ENCODE measurements around the gene ZMPSTE24.
A peak's percentile ranks its signal among the peaks of the same experiment; 100 is the strongest.
"Not testable (repeated sequence)": the region's sequence is repeated elsewhere in the genome, so short reads cannot be mapped to it uniquely, and the experiment has no call there.

The ZMPSTE24 gene

DNA sequence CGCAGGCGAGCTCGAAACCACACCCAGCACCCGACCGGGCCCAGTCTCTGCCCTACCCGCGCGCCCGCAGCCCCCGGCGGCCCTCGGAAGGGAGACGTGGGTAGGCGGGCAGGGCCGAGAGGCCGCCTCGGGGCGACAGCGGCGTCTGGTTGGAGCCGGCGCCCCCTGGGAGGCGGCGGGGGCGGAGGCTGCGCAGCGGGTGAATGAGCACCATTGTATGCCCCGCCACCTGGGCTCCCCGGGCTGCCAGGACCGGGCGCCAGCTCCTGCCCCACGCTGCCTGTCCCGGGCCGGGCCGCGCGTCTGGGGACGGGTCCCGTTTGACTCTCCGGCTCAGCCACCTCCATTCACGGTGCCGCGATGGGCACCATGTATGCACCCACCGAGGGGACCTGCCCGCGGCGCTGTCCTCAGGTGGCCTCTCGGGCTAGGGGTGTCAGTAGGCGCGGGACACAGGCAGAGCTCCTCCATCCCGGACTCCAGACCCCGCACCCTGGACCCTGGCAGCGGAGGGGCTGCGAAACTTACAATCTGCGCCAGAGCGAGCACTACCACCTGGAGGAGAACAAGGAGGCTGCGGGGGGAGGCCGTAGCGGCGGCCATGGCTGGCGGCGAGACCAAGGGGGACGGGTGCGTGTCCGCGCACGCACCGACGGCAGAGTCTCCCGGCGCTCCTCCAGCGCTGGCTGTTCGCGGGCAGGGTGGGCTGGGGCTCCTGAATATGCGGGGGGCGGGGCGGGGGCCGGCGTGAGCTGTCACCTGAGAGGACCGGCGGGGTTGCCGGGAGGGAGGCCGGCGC is 58.8 kb downstream of the ZMPSTE24 start, which contains the start of gene COL9A2:
Gene COL9A2 (minus strand): TSS at position 692 of the 799 bp plus-strand sequence. CDS start 89 bp downstream, at position 603.
- Histone ChIP-seq H3K27ac (ENCODE audit: low read depth, low read length) (no peak within 1 kb of the TSS), H3K36me3 (ENCODE audit: control insufficient read depth in 1 of 2, insufficient read depth in 2 of 2, low read length in 2 of 2) (no peaks in the 10 kb centered on the region), H3K4me3 (ENCODE audit: low read depth in 1 of 2, low read length in 2 of 2) (peak within 1 kb of the TSS; percentile 68 to 72), H3K27me3 (ENCODE audit: control insufficient read depth in 1 of 2, insufficient read depth in 2 of 2, low read length in 2 of 2) (peaks cover 32 to 33% of the 10 kb centered on the region in 2 donors), H3K9ac (ENCODE audit: low read depth in 1 of 2, low read length in 2 of 2) (peak within 1 kb of the TSS in 1 of 2 donors; percentile 38), H3K4me1 (ENCODE audit: control insufficient read depth in 1 of 2, insufficient read depth in 2 of 2, low read length in 2 of 2) (peaks cover 20 to 24% of the 10 kb centered on the region in 2 donors), H3K9me3 (ENCODE audit: control insufficient read depth in 1 of 2, low read length in 2 of 2) (no peaks in the 10 kb centered on the region)

- H3K27me3 ChIP-seq (ENCODE audit: control insufficient read depth in 1 of 2, insufficient read depth in 2 of 2, low read length in 2 of 2): peaks cover 32 to 33% of the 10 kb centered on the region in 2 donors
Observed at GRCh38 chr1:40317394-40318074, 59.5 kb downstream of the ZMPSTE24 start.

GRCh38 chr1:40318476-40318875 is 60.4 kb downstream of the ZMPSTE24 start:
- no peaks in the 10 kb centered on the region for H3K9me3 ChIP-seq (ENCODE audit: control insufficient read depth in 1 of 2, low read length in 2 of 2)
- H3K4me3 ChIP-seq (ENCODE audit: low read depth in 1 of 2, low read length in 2 of 2): no peak overlapping the region
- no peak overlapping the region for H3K27ac ChIP-seq (ENCODE audit: low read depth, low read length)
- peaks cover 32 to 33% of the 10 kb centered on the region in 2 donors for H3K27me3 ChIP-seq (ENCODE audit: control insufficient read depth in 1 of 2, insufficient read depth in 2 of 2, low read length in 2 of 2)
- H3K36me3 ChIP-seq (ENCODE audit: control insufficient read depth in 1 of 2, insufficient read depth in 2 of 2, low read length in 2 of 2): no peaks in the 10 kb centered on the region
- H3K4me1 ChIP-seq (ENCODE audit: control insufficient read depth in 1 of 2, insufficient read depth in 2 of 2, low read length in 2 of 2): peaks cover 9 to 19% of the 10 kb centered on the region in 2 donors
- H3K9ac ChIP-seq (ENCODE audit: low read depth in 1 of 2, low read length in 2 of 2): no peak overlapping the region

More at GRCh38 chr1:40317394-40318074, 59.5 kb downstream of the ZMPSTE24 start:
- Histone ChIP-seq H3K27ac (ENCODE audit: low read depth, low read length) (no peak overlapping the region), H3K36me3 (ENCODE audit: control insufficient read depth in 1 of 2, insufficient read depth in 2 of 2, low read length in 2 of 2) (no peaks in the 10 kb centered on the region), H3K4me1 (ENCODE audit: control insufficient read depth in 1 of 2, insufficient read depth in 2 of 2, low read length in 2 of 2) (peaks cover 14 to 22% of the 10 kb centered on the region in 2 donors), H3K4me3 (ENCODE audit: low read depth in 1 of 2, low read length in 2 of 2) (no peak overlapping the region), H3K9ac (ENCODE audit: low read depth in 1 of 2, low read length in 2 of 2) (no peak overlapping the region), H3K9me3 (ENCODE audit: control insufficient read depth in 1 of 2, low read length in 2 of 2) (no peaks in the 10 kb centered on the region)

DNA sequence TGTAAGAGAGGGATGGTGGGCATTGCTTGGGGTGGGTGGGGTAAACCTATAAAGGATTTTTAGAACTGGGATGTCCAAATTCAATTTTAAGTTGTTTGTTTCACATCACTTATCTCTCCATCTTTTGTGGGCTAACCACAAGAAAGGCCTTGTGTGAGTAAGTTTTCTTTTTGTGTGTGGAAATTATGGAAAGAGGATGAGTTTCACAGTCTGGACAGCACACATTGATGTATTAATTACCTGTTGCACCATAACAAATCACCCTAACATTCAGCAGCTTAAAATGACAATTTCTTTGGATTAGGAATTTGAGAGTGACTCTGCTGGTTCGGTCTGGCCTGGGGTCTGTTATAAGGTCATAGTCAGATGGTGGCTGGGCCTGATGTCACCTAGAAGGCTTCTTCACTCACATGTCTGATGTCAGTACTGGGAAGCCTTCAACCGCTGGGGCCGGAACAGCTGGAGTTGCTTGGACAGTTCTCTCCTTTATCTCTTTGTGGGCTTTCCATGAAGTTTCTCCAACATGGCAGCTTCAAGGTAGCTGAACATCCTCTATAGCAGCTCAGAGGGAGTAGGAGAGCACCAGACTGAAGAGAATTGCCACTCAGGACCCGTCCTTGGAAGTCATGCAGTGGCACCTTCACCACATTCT is 61.1 kb downstream of the ZMPSTE24 start:
- H3K9ac ChIP-seq (ENCODE audit: low read depth in 1 of 2, low read length in 2 of 2): no peak overlapping the region
- H3K4me1 ChIP-seq (ENCODE audit: control insufficient read depth in 1 of 2, insufficient read depth in 2 of 2, low read length in 2 of 2): peaks cover 9 to 19% of the 10 kb centered on the region in 2 donors
- peaks cover 32 to 33% of the 10 kb centered on the region in 2 donors for H3K27me3 ChIP-seq (ENCODE audit: control insufficient read depth in 1 of 2, insufficient read depth in 2 of 2, low read length in 2 of 2)
- no peaks in the 10 kb centered on the region for H3K36me3 ChIP-seq (ENCODE audit: control insufficient read depth in 1 of 2, insufficient read depth in 2 of 2, low read length in 2 of 2)
- H3K9me3 ChIP-seq (ENCODE audit: control insufficient read depth in 1 of 2, low read length in 2 of 2): no peaks in the 10 kb centered on the region
- no peak overlapping the region for H3K4me3 ChIP-seq (ENCODE audit: low read depth in 1 of 2, low read length in 2 of 2)
- H3K27ac ChIP-seq (ENCODE audit: low read depth, low read length): no peak overlapping the region

DNA sequence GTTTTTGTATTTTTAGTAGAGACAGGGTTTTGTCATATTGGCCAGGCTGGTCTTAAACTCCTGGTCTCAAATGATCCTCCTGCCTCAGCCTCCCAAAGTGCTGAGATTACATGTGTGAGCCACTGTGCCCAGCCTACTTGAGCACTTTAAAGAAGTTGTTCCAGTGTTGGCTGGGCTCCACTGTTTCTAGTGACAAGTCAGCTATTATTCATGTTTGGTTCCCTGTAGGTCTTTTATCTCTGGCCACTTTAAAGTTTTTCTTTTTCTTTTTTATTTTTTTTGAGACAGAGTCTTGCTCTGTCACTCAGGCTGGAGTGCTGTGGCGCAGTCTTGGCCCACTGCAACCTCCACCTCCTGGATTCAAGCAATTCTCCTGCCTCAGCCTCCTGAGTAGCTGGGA is 73.4 kb downstream of the ZMPSTE24 start:
- H3K27ac ChIP-seq (ENCODE audit: low read depth, low read length); H3K4me3 ChIP-seq (ENCODE audit: low read depth in 1 of 2, low read length in 2 of 2); H3K27me3 ChIP-seq (ENCODE audit: control insufficient read depth in 1 of 2, insufficient read depth in 2 of 2, low read length in 2 of 2); H3K36me3 ChIP-seq (ENCODE audit: control insufficient read depth in 1 of 2, insufficient read depth in 2 of 2, low read length in 2 of 2); H3K9ac ChIP-seq (ENCODE audit: low read depth in 1 of 2, low read length in 2 of 2); H3K9me3 ChIP-seq (ENCODE audit: control insufficient read depth in 1 of 2, low read length in 2 of 2); H3K4me1 ChIP-seq (ENCODE audit: control insufficient read depth in 1 of 2, insufficient read depth in 2 of 2, low read length in 2 of 2): not testable (repeated sequence)

DNA sequence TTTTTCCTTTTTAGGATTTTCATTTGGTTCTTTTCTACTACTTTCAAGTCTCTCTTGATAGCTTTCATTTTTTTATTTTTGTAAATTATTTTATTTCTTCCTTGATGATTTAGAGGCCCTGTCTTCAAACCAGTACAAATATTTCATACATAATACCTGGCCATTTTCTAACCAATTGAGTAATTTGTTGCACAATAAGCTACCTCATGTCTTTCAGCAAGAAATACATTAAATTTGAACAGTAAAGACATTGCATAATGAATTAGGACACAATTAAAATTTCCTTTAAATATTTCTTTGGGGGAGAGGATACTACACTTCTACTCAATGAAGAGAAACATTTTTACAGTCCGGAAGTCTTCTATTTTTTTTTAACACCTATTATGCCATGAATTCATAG is 74.7 kb downstream of the ZMPSTE24 start:
- Histone ChIP-seq H3K4me3 (ENCODE audit: low read depth in 1 of 2, low read length in 2 of 2) (no peak overlapping the region), H3K9me3 (ENCODE audit: control insufficient read depth in 1 of 2, low read length in 2 of 2) (no peaks in the 10 kb centered on the region), H3K4me1 (ENCODE audit: control insufficient read depth in 1 of 2, insufficient read depth in 2 of 2, low read length in 2 of 2) (no peaks in the 10 kb centered on the region), H3K36me3 (ENCODE audit: control insufficient read depth in 1 of 2, insufficient read depth in 2 of 2, low read length in 2 of 2) (no peaks in the 10 kb centered on the region), H3K27ac (ENCODE audit: low read depth, low read length) (no peak overlapping the region), H3K9ac (ENCODE audit: low read depth in 1 of 2, low read length in 2 of 2) (no peak overlapping the region), H3K27me3 (ENCODE audit: control insufficient read depth in 1 of 2, insufficient read depth in 2 of 2, low read length in 2 of 2) (no peaks in the 10 kb centered on the region)

- Histone ChIP-seq H3K9me3 (ENCODE audit: control insufficient read depth in 1 of 2, low read length in 2 of 2) (no peaks in the 10 kb centered on the region), H3K27ac (ENCODE audit: low read depth, low read length) (no peak overlapping the region), H3K4me3 (ENCODE audit: low read depth in 1 of 2, low read length in 2 of 2) (no peak overlapping the region), H3K36me3 (ENCODE audit: control insufficient read depth in 1 of 2, insufficient read depth in 2 of 2, low read length in 2 of 2) (no peaks in the 10 kb centered on the region), H3K9ac (ENCODE audit: low read depth in 1 of 2, low read length in 2 of 2) (no peak overlapping the region), H3K4me1 (ENCODE audit: control insufficient read depth in 1 of 2, insufficient read depth in 2 of 2, low read length in 2 of 2) (peaks cover 0 to 9% of the 10 kb centered on the region in 2 donors), H3K27me3 (ENCODE audit: control insufficient read depth in 1 of 2, insufficient read depth in 2 of 2, low read length in 2 of 2) (no peaks in the 10 kb centered on the region)
Observed at GRCh38 chr1:40337443-40337842, 79.4 kb downstream of the ZMPSTE24 start.

GRCh38 chr1:40338745-40339419 is 80.8 kb downstream of the ZMPSTE24 start:
- Histone ChIP-seq H3K4me3 (ENCODE audit: low read depth in 1 of 2, low read length in 2 of 2) (peak overlapping the region; percentile 43 to 51), H3K27ac (ENCODE audit: low read depth, low read length) (no peak overlapping the region)

GRCh38 chr1:40339420-40340323 is 81.6 kb downstream of the ZMPSTE24 start:
- no peaks in the 10 kb centered on the region for H3K9me3 ChIP-seq (ENCODE audit: control insufficient read depth in 1 of 2, low read length in 2 of 2)
- H3K36me3 ChIP-seq (ENCODE audit: control insufficient read depth in 1 of 2, insufficient read depth in 2 of 2, low read length in 2 of 2): no peaks in the 10 kb centered on the region
- H3K27me3 ChIP-seq (ENCODE audit: control insufficient read depth in 1 of 2, insufficient read depth in 2 of 2, low read length in 2 of 2): no peaks in the 10 kb centered on the region
- no peak overlapping the region for H3K9ac ChIP-seq (ENCODE audit: low read depth in 1 of 2, low read length in 2 of 2)
- H3K4me1 ChIP-seq (ENCODE audit: control insufficient read depth in 1 of 2, insufficient read depth in 2 of 2, low read length in 2 of 2): peaks cover 0 to 9% of the 10 kb centered on the region in 2 donors
- no peak overlapping the region for H3K4me3 ChIP-seq (ENCODE audit: low read depth in 1 of 2, low read length in 2 of 2)
- no peak overlapping the region for H3K27ac ChIP-seq (ENCODE audit: low read depth, low read length)

More at GRCh38 chr1:40338745-40339419, 80.8 kb downstream of the ZMPSTE24 start:
- Histone ChIP-seq H3K27me3 (ENCODE audit: control insufficient read depth in 1 of 2, insufficient read depth in 2 of 2, low read length in 2 of 2) (no peaks in the 10 kb centered on the region), H3K36me3 (ENCODE audit: control insufficient read depth in 1 of 2, insufficient read depth in 2 of 2, low read length in 2 of 2) (no peaks in the 10 kb centered on the region), H3K9ac (ENCODE audit: low read depth in 1 of 2, low read length in 2 of 2) (peak overlapping the region in 1 of 2 donors; percentile 15), H3K9me3 (ENCODE audit: control insufficient read depth in 1 of 2, low read length in 2 of 2) (no peaks in the 10 kb centered on the region), H3K4me1 (ENCODE audit: control insufficient read depth in 1 of 2, insufficient read depth in 2 of 2, low read length in 2 of 2) (peaks cover 0 to 9% of the 10 kb centered on the region in 2 donors)
